Measurements from ENCODE around the gene SGF29. TPM values are rescaled to one million over a fixed set of nuclear protein-coding genes. Genes with fewer than 3 reads are reported as not detected.

SGF29 gene
- total RNA-seq, 1 experiment from 2014 or later: 23.5 TPM

DNA sequence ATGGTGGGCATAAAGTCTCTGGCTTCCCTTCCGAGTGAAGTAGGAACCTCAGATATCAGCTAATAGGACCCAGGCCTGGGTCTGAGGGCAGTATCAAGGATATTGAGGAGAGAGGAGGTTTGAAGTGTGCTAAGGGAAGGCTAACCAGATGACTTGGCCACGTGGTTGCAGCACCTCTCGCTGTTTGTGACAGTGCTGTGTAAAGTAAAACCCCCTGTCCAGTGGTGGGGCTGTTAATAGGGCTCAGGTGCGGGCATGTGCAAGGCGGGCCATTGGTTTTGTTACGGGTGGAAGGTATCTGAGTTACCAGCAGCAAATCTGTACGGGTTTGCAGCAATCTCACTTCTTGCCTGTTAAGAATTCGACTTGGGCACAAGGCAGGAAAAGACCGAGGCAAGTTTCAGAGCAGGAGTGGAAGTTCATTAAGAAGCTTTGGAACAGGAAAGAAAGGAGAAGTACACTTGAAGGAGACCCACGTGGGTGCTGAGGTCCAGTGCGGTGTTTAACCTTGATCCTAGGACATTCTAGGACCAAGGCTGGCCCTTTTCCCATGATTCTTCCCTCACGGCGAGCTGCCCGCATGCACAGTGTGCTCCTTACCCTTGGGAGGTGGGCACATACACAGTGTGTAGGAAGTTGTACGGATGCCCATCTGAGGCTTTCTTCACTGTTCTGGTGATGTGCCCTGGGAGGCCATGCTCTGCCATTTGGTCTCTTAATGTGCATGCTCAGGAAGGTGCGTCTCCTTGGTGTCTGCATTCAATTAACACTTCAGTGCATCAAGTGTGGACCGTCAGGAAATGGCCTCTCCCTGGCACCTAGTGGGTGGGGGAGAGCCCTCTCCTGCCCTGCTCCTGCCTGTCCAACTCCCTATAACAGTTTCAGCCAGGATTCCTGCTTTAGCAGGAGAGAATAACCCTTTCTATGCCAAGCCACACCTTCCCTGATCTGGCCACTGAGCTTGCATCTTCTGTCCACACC, 20.3 kb downstream of the SGF29 start:
- no peak overlapping the region for H3K4me3 Mint-ChIP-seq (ENCODE audit: unreplicated experiment)
- BruUV-seq (replicated peaks): no TSS peak
- H3K27me3 Mint-ChIP-seq (ENCODE audit: insufficient read depth, unreplicated experiment): no peaks in the 10 kb centered on the region
- H3K9me3 Mint-ChIP-seq (ENCODE audit: unreplicated experiment): no peaks in the 10 kb centered on the region
- DNase-seq (ENCODE audit: unreplicated experiment): no peak
- ChIA-PET CTCF (no interaction called here), POLR2A (no interaction called here)
- H3K27ac Mint-ChIP-seq (ENCODE audit: low read depth, unreplicated experiment): no peak overlapping the region
- H3K36me3 Mint-ChIP-seq (ENCODE audit: insufficient read depth, unreplicated experiment): peaks cover 12% of the 10 kb centered on the region
- TF ChIP-seq, protein P1, sequence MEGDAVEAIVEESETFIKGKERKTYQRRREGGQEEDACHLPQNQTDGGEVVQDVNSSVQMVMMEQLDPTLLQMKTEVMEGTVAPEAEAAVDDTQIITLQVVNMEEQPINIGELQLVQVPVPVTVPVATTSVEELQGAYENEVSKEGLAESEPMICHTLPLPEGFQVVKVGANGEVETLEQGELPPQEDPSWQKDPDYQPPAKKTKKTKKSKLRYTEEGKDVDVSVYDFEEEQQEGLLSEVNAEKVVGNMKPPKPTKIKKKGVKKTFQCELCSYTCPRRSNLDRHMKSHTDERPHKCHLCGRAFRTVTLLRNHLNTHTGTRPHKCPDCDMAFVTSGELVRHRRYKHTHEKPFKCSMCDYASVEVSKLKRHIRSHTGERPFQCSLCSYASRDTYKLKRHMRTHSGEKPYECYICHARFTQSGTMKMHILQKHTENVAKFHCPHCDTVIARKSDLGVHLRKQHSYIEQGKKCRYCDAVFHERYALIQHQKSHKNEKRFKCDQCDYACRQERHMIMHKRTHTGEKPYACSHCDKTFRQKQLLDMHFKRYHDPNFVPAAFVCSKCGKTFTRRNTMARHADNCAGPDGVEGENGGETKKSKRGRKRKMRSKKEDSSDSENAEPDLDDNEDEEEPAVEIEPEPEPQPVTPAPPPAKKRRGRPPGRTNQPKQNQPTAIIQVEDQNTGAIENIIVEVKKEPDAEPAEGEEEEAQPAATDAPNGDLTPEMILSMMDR (IDR thresholded peaks at IDR 0.05; ENCODE audit: unreplicated experiment): no peak
- peaks cover 8% of the 10 kb centered on the region for H3K4me1 Mint-ChIP-seq (ENCODE audit: insufficient read depth, unreplicated experiment)
- intact Hi-C loops (cut with micrococcal nuclease): no loop called here

DNA sequence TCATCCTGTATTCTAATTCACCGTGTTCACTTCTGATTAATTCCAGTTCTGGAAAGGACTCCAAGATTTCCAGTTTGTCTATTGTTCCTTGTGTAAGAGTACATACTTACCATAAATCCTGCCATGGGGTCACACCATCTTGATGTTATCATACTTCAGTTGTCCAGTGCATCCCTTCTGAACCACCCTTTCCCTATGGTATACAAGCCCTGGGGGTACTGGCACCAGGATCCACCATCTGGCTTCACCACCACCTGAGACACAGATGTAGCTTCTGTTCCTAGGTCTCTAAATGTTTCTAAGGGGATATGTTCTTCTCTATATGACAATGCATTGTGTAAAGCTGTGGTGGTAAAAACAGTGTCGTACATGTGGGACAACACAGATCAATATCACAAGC, 21.2 kb downstream of the SGF29 start:
- POLR2A ChIA-PET: no interaction called here
- H3K9me3 Mint-ChIP-seq (ENCODE audit: unreplicated experiment): no peaks in the 10 kb centered on the region
- H3K4me1 Mint-ChIP-seq (ENCODE audit: insufficient read depth, unreplicated experiment): peaks cover 5% of the 10 kb centered on the region
- H3K27ac Mint-ChIP-seq (ENCODE audit: low read depth, unreplicated experiment): no peak overlapping the region
- H3K27me3 Mint-ChIP-seq (ENCODE audit: insufficient read depth, unreplicated experiment): no peaks in the 10 kb centered on the region
- intact Hi-C loops (cut with micrococcal nuclease): no loop called here
- no peak overlapping the region for H3K4me3 Mint-ChIP-seq (ENCODE audit: unreplicated experiment)
- CTCF ChIA-PET: interaction anchor here (1.0 to 1.2 kb wide), 2 partner anchors 21 to 25 kb away, joined by 3 to 4 read pairs; partner anchors contain the start of gene SGF29
- no TSS peak for BruUV-seq (replicated peaks)
- TF ChIP-seq, protein P1 (IDR thresholded peaks at IDR 0.05; ENCODE audit: unreplicated experiment): no peak
- no peak for DNase-seq (ENCODE audit: unreplicated experiment)
- peaks cover 12% of the 10 kb centered on the region for H3K36me3 Mint-ChIP-seq (ENCODE audit: insufficient read depth, unreplicated experiment)

DNA sequence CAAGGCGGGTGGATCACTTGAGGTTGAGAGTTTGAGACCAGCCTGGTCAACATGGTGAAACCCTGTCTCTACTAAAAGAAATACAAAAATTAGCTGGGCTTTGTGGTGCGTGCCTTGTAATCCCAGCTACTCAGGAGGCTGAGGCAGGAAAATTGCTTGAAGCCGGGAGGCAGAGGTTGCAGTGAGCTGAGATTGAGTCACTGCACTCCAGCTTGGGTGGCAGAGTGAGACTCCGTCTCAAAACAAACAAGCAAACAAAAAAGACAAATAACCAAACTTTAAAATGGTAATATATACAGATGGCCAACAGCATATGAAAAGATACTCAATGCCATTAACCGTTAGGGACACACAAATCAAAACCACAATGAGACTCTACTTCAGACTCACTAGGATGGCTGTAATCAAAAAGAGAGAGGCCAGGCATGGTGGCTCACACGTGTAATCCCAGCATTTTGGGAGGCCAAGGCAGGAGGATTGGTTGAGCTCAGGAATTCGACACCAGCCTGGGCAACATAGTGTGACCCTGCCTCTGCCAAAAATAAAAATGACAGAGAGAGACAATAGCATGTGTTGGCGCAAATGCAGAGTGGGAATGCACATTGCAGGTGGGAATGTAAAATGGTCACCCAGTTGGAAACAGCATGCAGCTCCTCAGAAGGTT, 21.9 kb downstream of the SGF29 start:
- no peaks in the 10 kb centered on the region for H3K9me3 Mint-ChIP-seq (ENCODE audit: unreplicated experiment)
- H3K4me1 Mint-ChIP-seq (ENCODE audit: insufficient read depth, unreplicated experiment): peaks cover 5% of the 10 kb centered on the region
- BruUV-seq (replicated peaks): no TSS peak
- DNase-seq (ENCODE audit: unreplicated experiment): no peak
- H3K36me3 Mint-ChIP-seq (ENCODE audit: insufficient read depth, unreplicated experiment): peaks cover 12% of the 10 kb centered on the region
- H3K27ac Mint-ChIP-seq (ENCODE audit: low read depth, unreplicated experiment): no peak overlapping the region
- intact Hi-C loops (cut with micrococcal nuclease): no loop called here
- H3K4me3 Mint-ChIP-seq (ENCODE audit: unreplicated experiment): no peak overlapping the region
- TF ChIP-seq, protein P1 (IDR thresholded peaks at IDR 0.05; ENCODE audit: unreplicated experiment): no peak
- POLR2A ChIA-PET: interaction anchor here (0.8 kb wide), 1 partner anchor 20 kb away, joined by 4 read pairs; no protein-coding TSS in a partner anchor
- H3K27me3 Mint-ChIP-seq (ENCODE audit: insufficient read depth, unreplicated experiment): no peaks in the 10 kb centered on the region
- CTCF ChIA-PET: interaction anchor here (1.0 to 1.2 kb wide), 2 partner anchors 21 to 26 kb away, joined by 3 to 4 read pairs; partner anchors contain the start of gene SGF29

DNA sequence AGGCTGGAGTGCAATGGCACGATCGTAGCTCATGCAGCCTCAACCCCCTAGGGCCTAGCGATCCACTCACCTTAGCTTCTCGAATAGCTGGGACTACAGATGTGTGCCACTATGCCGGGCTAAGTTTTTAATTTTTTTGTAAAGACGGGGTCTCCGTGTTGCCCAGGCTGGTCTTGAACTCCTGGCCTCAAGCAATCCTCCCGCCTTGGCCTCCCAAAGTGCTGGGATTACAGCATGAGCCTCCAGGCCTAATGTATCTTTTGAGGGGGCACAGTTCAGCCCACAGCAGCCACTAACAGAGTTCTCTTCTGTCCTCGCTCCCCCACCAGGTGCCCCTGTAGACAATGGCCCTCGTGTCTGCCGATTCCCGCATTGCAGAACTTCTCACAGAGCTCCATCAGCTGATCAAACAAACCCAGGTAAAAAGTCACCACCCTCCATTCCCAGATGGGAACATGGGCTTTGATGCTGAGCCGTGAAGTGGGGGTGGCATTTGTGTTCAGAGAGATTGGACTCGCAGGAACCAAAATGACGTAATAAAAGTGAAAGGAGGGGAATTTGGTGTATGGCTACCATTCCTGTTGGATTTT, 27.1 kb downstream of the SGF29 start:
- BruUV-seq (replicated peaks): no TSS peak
- Mint-ChIP-seq H3K36me3 (ENCODE audit: insufficient read depth, unreplicated experiment) (peaks cover 46% of the 10 kb centered on the region), H3K27me3 (ENCODE audit: insufficient read depth, unreplicated experiment) (no peaks in the 10 kb centered on the region), H3K4me1 (ENCODE audit: insufficient read depth, unreplicated experiment) (no peaks in the 10 kb centered on the region), H3K9me3 (ENCODE audit: unreplicated experiment) (no peaks in the 10 kb centered on the region), H3K4me3 (ENCODE audit: unreplicated experiment) (no peak overlapping the region), H3K27ac (ENCODE audit: low read depth, unreplicated experiment) (no peak overlapping the region)
- POLR2A ChIA-PET: interaction anchor here (1.2 kb wide), 1 partner anchor 16 kb away, joined by 5 read pairs; no protein-coding TSS in a partner anchor
- TF ChIP-seq, protein P1 (IDR thresholded peaks at IDR 0.05; ENCODE audit: unreplicated experiment): no peak
- DNase-seq (ENCODE audit: unreplicated experiment): no peak
- intact Hi-C loops (cut with micrococcal nuclease): no loop called here
- CTCF ChIA-PET: no interaction called here

Measured in MCF 10A (cell line).